GM18868 (cell line): ENCODE data around the gene PCDH9.
"Not testable (repeated sequence)": the region's sequence is repeated elsewhere in the genome, so short reads cannot be mapped to it uniquely, and the experiment has no call there.

Experiments used
- ATAC-seq: cut with Tn5 transposase; IDR thresholded peaks from one replicate; pipeline ENCODE4 v1.9.1; 2021; ENCODE audit warnings: mild to moderate bottlenecking, moderate library complexity; ENCODE audit not compliant: unreplicated experiment

PCDH9 gene

GRCh38 chr13:67133476-67133875 is 96.7 kb downstream of the PCDH9 start:
- ATAC-seq = no peak

GRCh38 chr13:67131393-67131792 is 98.7 kb downstream of the PCDH9 start:
- ATAC-seq = no peak

- no peak for ATAC-seq
Observed at GRCh38 chr13:67130444-67130843, 99.7 kb downstream of the PCDH9 start.

GRCh38 chr13:67128136-67128535 is 102.0 kb downstream of the PCDH9 start:
- ATAC-seq = no peak

- no peak for ATAC-seq
Observed at GRCh38 chr13:67125681-67126080, 104.5 kb downstream of the PCDH9 start.

GRCh38 chr13:67123165-67123564 is 107.0 kb downstream of the PCDH9 start:
- no peak for ATAC-seq

GRCh38 chr13:67122251-67122650 is 107.9 kb downstream of the PCDH9 start:
- ATAC-seq = no peak

- ATAC-seq = no peak
Observed at GRCh38 chr13:67120872-67121531, 109.1 kb downstream of the PCDH9 start.

GRCh38 chr13:67119481-67119894 is 110.6 kb downstream of the PCDH9 start:
- ATAC-seq = no peak

- no peak for ATAC-seq
Observed at GRCh38 chr13:67118277-67118676, 111.9 kb downstream of the PCDH9 start.

GRCh38 chr13:67117010-67117550 is 113.1 kb downstream of the PCDH9 start:
- ATAC-seq = no peak

- no peak for ATAC-seq
Observed at GRCh38 chr13:67107979-67108378, 122.2 kb downstream of the PCDH9 start.

- ATAC-seq = no peak
Observed at GRCh38 chr13:67106502-67107057, 123.6 kb downstream of the PCDH9 start.

GRCh38 chr13:67101730-67102467 is 128.2 kb downstream of the PCDH9 start:
- no peak for ATAC-seq

- no peak for ATAC-seq
Observed at GRCh38 chr13:67100730-67101129, 129.4 kb downstream of the PCDH9 start.

GRCh38 chr13:67099494-67099893 is 130.6 kb downstream of the PCDH9 start:
- no peak for ATAC-seq

- ATAC-seq = no peak
Observed at GRCh38 chr13:67097892-67098452, 132.2 kb downstream of the PCDH9 start.

GRCh38 chr13:67096893-67097292 is 133.2 kb downstream of the PCDH9 start:
- ATAC-seq = not testable (repeated sequence)

GRCh38 chr13:67096418-67096817 is 133.7 kb downstream of the PCDH9 start:
- ATAC-seq = no peak

- no peak for ATAC-seq
Observed at GRCh38 chr13:67095621-67096020, 134.5 kb downstream of the PCDH9 start.

GRCh38 chr13:67094952-67095351 is 135.2 kb downstream of the PCDH9 start:
- no peak for ATAC-seq

- ATAC-seq = no peak
Observed at GRCh38 chr13:67094078-67094477, 136.1 kb downstream of the PCDH9 start.
